GM23338 (cell line): ENCODE data around the gene CTNNA3. TPM values are rescaled to one million over a fixed set of nuclear protein-coding genes. Genes with fewer than 3 reads are reported as not detected.
A peak's percentile ranks its signal among the peaks of the same experiment; 100 is the strongest.

ENCODE experiments used
- ATAC-seq: fragments of 200-7000 bp; cut with Tn5 transposase; 3 replicates; pipeline ENCODE4 v1.9.1; 2020
- DNase-seq: peaks from one replicate; pipeline ENCODE4 v3.0.0-alpha.2; 2015; ENCODE audit warnings: low spot score
- H2AFZ ChIP-seq: fragments of 200-600 bp; sonication (generic); 2 replicates; pipeline ENCODE4 v1.8.0; 2016; ENCODE audit warnings: antibody characterized with exemption, mild to moderate bottlenecking, moderate library complexity
- H3F3A ChIP-seq: fragments of 200-600 bp; sonication (generic); replicated peaks from 2 replicates; pipeline ENCODE4 v1.8.0; 2017; ENCODE audit warnings: antibody characterized with exemption, mixed run types, low read depth
- H3K27ac ChIP-seq: fragments of 200-600 bp; sonication (generic); 2 replicates; pipeline ENCODE4 v1.6.1; 2016; ENCODE audit warnings: low read depth
- H3K27me3 ChIP-seq: fragments of 200-600 bp; sonication (generic); 2 replicates; pipeline ENCODE4 v1.8.0; 2016; ENCODE audit warnings: mild to moderate bottlenecking, mixed run types, moderate library complexity; ENCODE audit not compliant: insufficient read depth
- H3K36me3 ChIP-seq: fragments of 200-600 bp; sonication (generic); 2 replicates; pipeline ENCODE4 v1.8.0; 2016; ENCODE audit warnings: mild to moderate bottlenecking; ENCODE audit not compliant: insufficient read depth
- H3K4me1 ChIP-seq: fragments of 200-600 bp; sonication (generic); 2 replicates; pipeline ENCODE4 v1.8.0; 2016; ENCODE audit warnings: mild to moderate bottlenecking, moderate library complexity; ENCODE audit not compliant: insufficient read depth
- H3K4me2 ChIP-seq: fragments of 200-600 bp; sonication (generic); 2 replicates; pipeline ENCODE4 v1.7.1; 2017; ENCODE audit warnings: mixed run types
- H3K4me3 ChIP-seq: fragments of 200-600 bp; sonication (generic); 2 replicates; pipeline ENCODE4 v1.6.1; 2016; ENCODE audit warnings: mixed run types
- H3K79me2 ChIP-seq: fragments of 200-600 bp; sonication (generic); replicated peaks from 2 replicates; pipeline ENCODE4 v1.8.0; 2017; ENCODE audit warnings: mild to moderate bottlenecking; ENCODE audit not compliant: insufficient read depth
- H3K9me2 ChIP-seq: fragments of 200-600 bp; sonication (generic); 2 replicates; pipeline ENCODE4 v1.8.0; 2017; ENCODE audit not compliant: insufficient read depth
- H4K20me1 ChIP-seq: fragments of 200-600 bp; sonication (generic); replicated peaks from 2 replicates; pipeline ENCODE4 v1.8.0; 2017; ENCODE audit warnings: mild to moderate bottlenecking; ENCODE audit not compliant: insufficient read depth
- H3K27ac Mint-ChIP-seq: 2 replicates; pipeline ENCODE4 v1.8.0; 2020; ENCODE audit warnings: inconsistent platforms, mild to moderate bottlenecking, moderate library complexity, mixed read lengths
- H3K27me3 Mint-ChIP-seq: 3 replicates; pipeline ENCODE4 v1.8.0; 2022; ENCODE audit warnings: low read depth, mild to moderate bottlenecking, moderate library complexity, mixed read lengths, inconsistent platforms; ENCODE audit not compliant: insufficient read depth, poor library complexity
- H3K36me3 Mint-ChIP-seq: 3 replicates; pipeline ENCODE4 v1.8.0; 2021; ENCODE audit warnings: low read depth, mild to moderate bottlenecking, inconsistent platforms, moderate library complexity, mixed read lengths
- H3K4me1 Mint-ChIP-seq: 3 replicates; pipeline ENCODE4 v1.8.0; 2020; ENCODE audit warnings: mild to moderate bottlenecking, inconsistent platforms, mixed read lengths
- H3K4me3 Mint-ChIP-seq: 3 replicates; pipeline ENCODE4 v1.8.0; 2021; ENCODE audit warnings: moderate library complexity, mild to moderate bottlenecking, inconsistent platforms, mixed read lengths
- H3K9me3 Mint-ChIP-seq: 3 replicates; pipeline ENCODE4 v1.8.0; 2020; ENCODE audit warnings: moderate library complexity, mild to moderate bottlenecking, inconsistent platforms, mixed read lengths
- CREB1 ChIP-seq: fragments of 250-450 bp; sonication (Bioruptor Pico); IDR thresholded peaks from 2 replicates; pipeline ENCODE4 v1.5.0; 2020; ENCODE audit warnings: low read depth, mild to moderate bottlenecking, moderate library complexity
- ETS1 ChIP-seq: IDR thresholded peaks from 2 replicates; pipeline ENCODE4 v1.6.1; 2016; ENCODE audit warnings: antibody characterized with exemption
- EZH2phosphoT487 ChIP-seq: fragments of 200-600 bp; sonication (generic); IDR thresholded peaks from one replicate; pipeline ENCODE4 v1.8.1; 2018; ENCODE audit warnings: antibody characterized with exemption; ENCODE audit not compliant: unreplicated experiment
- POLR2AphosphoS5 ChIP-seq: IDR thresholded peaks from 2 replicates; pipeline ENCODE4 v1.6.1; 2016; ENCODE audit warnings: antibody characterized with exemption, low read depth
- REST ChIP-seq: IDR thresholded peaks from one replicate; pipeline ENCODE4 v1.6.1; 2018; ENCODE audit warnings: antibody characterized with exemption; ENCODE audit not compliant: unreplicated experiment
- ZNF114 ChIP-seq: fragments of 250-450 bp; sonication (Bioruptor Pico); IDR thresholded peaks from 2 replicates; pipeline ENCODE4 v1.5.0; 2020; ENCODE audit warnings: mild to moderate bottlenecking, moderate library complexity
- ZNF462 ChIP-seq: fragments of 250-450 bp; sonication (Bioruptor Pico); IDR thresholded peaks from 2 replicates; pipeline ENCODE4 v1.5.0; 2020; ENCODE audit warnings: mild to moderate bottlenecking, moderate library complexity
- polyA plus RNA-seq: library from polyadenylated mRNA; unstranded; fragments of >200 nt; fragmentation: Nextera tagmentation; extraction: Ambion mirVana; gene quantifications from 2 replicates; pipeline ENCODE4 v1.2.1, GENCODE V29; 2016
- total RNA-seq: library from RNA; depleted of rRNA; stranded (reverse); fragments of >200 nt; shearing (Covaris generic); gene quantifications from 2 replicates; pipeline ENCODE4 v1.2.3, GENCODE V29; 2014

CTNNA3 gene
- total and polyA plus RNA-seq, 2 experiments from 2014 or later: 0.71 to 3.3 TPM

- TF ChIP-seq ETS1: no peak
Observed at GRCh38 chr10:67433276-67433675, 262.7 kb downstream of the CTNNA3 start (continued).

- TF ChIP-seq ETS1 (no peak), CREB1 (no peak), EZH2phosphoT487 (no peak), REST (no peak)
- Mint-ChIP-seq H3K4me1 (peaks cover 20% of the 10 kb centered on the region), H3K27ac (no peak overlapping the region), H3K27me3 (peaks cover 4% of the 10 kb centered on the region), H3K36me3 (peaks cover 30% of the 10 kb centered on the region), H3K9me3 (peaks cover 29% of the 10 kb centered on the region), H3K4me3 (no peak overlapping the region)
- Histone ChIP-seq H3K27ac (no peak overlapping the region), H2AFZ (no peak overlapping the region), H3K9me2 (no peaks in the 10 kb centered on the region; the same call in 1 of the 2 replicates), H3F3A (no peaks in the 10 kb centered on the region), H3K36me3 (no peaks in the 10 kb centered on the region), H3K4me2 (peak overlapping the region; percentile 12), H3K4me1 (peaks cover 19% of the 10 kb centered on the region), H3K27me3 (no peaks in the 10 kb centered on the region), H3K4me3 (no peak overlapping the region), H3K79me2 (no peaks in the 10 kb centered on the region), H4K20me1 (no peaks in the 10 kb centered on the region)
- no peak for DNase-seq
- ATAC-seq: peak; percentile 61
Observed at GRCh38 chr10:67402620-67403019, 293.4 kb downstream of the CTNNA3 start.

GRCh38 chr10:67401711-67402110 is 294.3 kb downstream of the CTNNA3 start:
- Histone ChIP-seq H3K4me1 (peaks cover 19% of the 10 kb centered on the region), H3K9me2 (no peaks in the 10 kb centered on the region; the same call in 1 of the 2 replicates), H3K27ac (no peak overlapping the region), H3K4me3 (peak overlapping the region; percentile 18; the same call in 1 of the 2 replicates), H3K36me3 (no peaks in the 10 kb centered on the region), H2AFZ (no peak overlapping the region), H3F3A (no peaks in the 10 kb centered on the region), H3K4me2 (peak overlapping the region; percentile 12), H3K27me3 (no peaks in the 10 kb centered on the region), H4K20me1 (no peaks in the 10 kb centered on the region), H3K79me2 (no peaks in the 10 kb centered on the region)
- Mint-ChIP-seq H3K36me3 (peaks cover 37% of the 10 kb centered on the region), H3K9me3 (peaks cover 38% of the 10 kb centered on the region), H3K27ac (no peak overlapping the region), H3K4me1 (peaks cover 20% of the 10 kb centered on the region), H3K27me3 (peaks cover 4% of the 10 kb centered on the region), H3K4me3 (peak overlapping the region; percentile 28; the same call in 2 of the 3 replicates)
- ATAC-seq (peak; percentile 93), DNase-seq (peak; percentile 71)
- TF ChIP-seq ZNF462 (CRISPR knock-in tag): peak; percentile 58; the same call in 1 of the 2 replicates
- TF ChIP-seq CREB1: no peak
- no peak for TF ChIP-seq EZH2phosphoT487
- no peak for TF ChIP-seq ZNF114 (CRISPR knock-in tag)
- no peak for TF ChIP-seq POLR2AphosphoS5
